HepG2 (cell line): ENCODE results near the gene NCOA3.

Source experiments
- ATF5 ChIP-seq: sonication (generic); formaldehyde crosslinking; IDR thresholded peaks from 2 replicates; pipeline ENCODE4 v1.4.0; 2020; ENCODE audit warnings: mild to moderate bottlenecking, low read depth, missing genetic modification reagents
- GATA4 ChIP-seq: sonication (generic); IDR thresholded peaks from 2 replicates; pipeline ENCODE4 v1.6.1; 2016; ENCODE audit warnings: antibody characterized with exemption, low read depth, borderline replicate concordance
- IKZF1 ChIP-seq: fragments of 450-650 bp; IDR thresholded peaks from 2 replicates; pipeline ENCODE4 v1.7.1; 2016
- POLR2A ChIP-seq, 2 experiments: IDR thresholded peaks; 2 replicates each; pipeline ENCODE4 v1.6.1; 2011; ENCODE audit warnings: low read depth in 2 of 2, low read length in 2 of 2, mild to moderate bottlenecking in 1 of 2, moderate library complexity in 1 of 2; ENCODE audit not compliant: insufficient read depth in 1 of 2
- RNF219 ChIP-seq: sonication (generic); formaldehyde crosslinking; IDR thresholded peaks from 2 replicates; pipeline ENCODE4 v1.5.0; 2020; ENCODE audit warnings: mild to moderate bottlenecking, missing genetic modification reagents
- TGIF2 ChIP-seq: IDR thresholded peaks from 2 replicates; pipeline ENCODE4 v1.6.1; 2016; ENCODE audit warnings: control low read depth, missing compliant biosample characterization

GRCh38 chr20:47557218-47557617 lies 55.5 kb downstream of the NCOA3 start:
- no peak for TF ChIP-seq POLR2A (IDR thresholded peaks at IDR 0.05; ENCODE audit: insufficient read depth in 1 of 2, low read depth in 2 of 2, low read length in 2 of 2)
- TF ChIP-seq TGIF2 (CRISPR knock-in tag): no peak
- no peak for TF ChIP-seq RNF219 (CRISPR knock-in tag)
- no peak for TF ChIP-seq ATF5 (CRISPR knock-in tag)
- no peak for TF ChIP-seq IKZF1
- TF ChIP-seq GATA4: no peak
